ENCODE results near the gene TRERF1. TPM values are rescaled to one million over a fixed set of nuclear protein-coding genes. Genes with fewer than 3 reads are reported as not detected.

Gene TRERF1
- total RNA-seq, 1 donor from 2014 or later, result 7.9 TPM

- Mint-ChIP-seq H3K9me3 (ENCODE audit: low read depth) (no peaks in the 10 kb centered on the region), H3K4me3 (ENCODE audit: low read depth) (no peak overlapping the region), H3K27ac (no peak overlapping the region), H3K36me3 (ENCODE audit: insufficient read depth) (no peaks in the 10 kb centered on the region), H3K27me3 (no peaks in the 10 kb centered on the region), H3K4me1 (ENCODE audit: low read depth) (peaks cover 9% of the 10 kb centered on the region)
- no peak for TF ChIP-seq CTCF (IDR thresholded peaks at IDR 0.05; ENCODE audit: unreplicated experiment)
- DNase-seq (ENCODE audit: low spot score, unreplicated experiment), result no peak
These were observed 109.8 kb downstream of the TRERF1 start for GRCh38 chr6:42341771-42342553.

DNA sequence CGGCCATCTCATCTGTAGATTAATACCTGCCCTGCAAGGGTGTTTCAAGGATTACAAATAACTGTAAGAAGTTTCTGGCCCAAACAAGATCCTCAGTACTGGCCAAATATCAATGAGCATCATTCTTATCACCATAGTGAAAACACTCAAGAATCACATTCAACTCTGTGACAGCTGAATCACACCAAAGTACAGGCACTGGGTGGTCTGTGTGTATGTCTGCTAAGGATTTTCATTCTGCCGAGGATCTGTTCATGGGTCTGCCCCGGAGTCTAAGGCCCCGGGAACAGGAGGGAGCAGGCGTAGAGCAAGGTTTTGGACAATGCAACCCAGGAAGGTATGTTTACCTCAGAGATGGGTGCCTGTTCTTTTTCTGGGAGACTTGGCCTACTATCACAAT is 110.5 kb downstream of the TRERF1 start:
- H3K9me3 Mint-ChIP-seq (ENCODE audit: low read depth), result no peaks in the 10 kb centered on the region
- no peak for DNase-seq (ENCODE audit: low spot score, unreplicated experiment)
- no peaks in the 10 kb centered on the region for H3K36me3 Mint-ChIP-seq (ENCODE audit: insufficient read depth)
- H3K4me3 Mint-ChIP-seq (ENCODE audit: low read depth), result no peak overlapping the region
- no peaks in the 10 kb centered on the region for H3K27me3 Mint-ChIP-seq
- TF ChIP-seq CTCF (IDR thresholded peaks at IDR 0.05; ENCODE audit: unreplicated experiment), result no peak
- H3K27ac Mint-ChIP-seq, result no peak overlapping the region
- peaks cover 9% of the 10 kb centered on the region for H3K4me1 Mint-ChIP-seq (ENCODE audit: low read depth)

DNA sequence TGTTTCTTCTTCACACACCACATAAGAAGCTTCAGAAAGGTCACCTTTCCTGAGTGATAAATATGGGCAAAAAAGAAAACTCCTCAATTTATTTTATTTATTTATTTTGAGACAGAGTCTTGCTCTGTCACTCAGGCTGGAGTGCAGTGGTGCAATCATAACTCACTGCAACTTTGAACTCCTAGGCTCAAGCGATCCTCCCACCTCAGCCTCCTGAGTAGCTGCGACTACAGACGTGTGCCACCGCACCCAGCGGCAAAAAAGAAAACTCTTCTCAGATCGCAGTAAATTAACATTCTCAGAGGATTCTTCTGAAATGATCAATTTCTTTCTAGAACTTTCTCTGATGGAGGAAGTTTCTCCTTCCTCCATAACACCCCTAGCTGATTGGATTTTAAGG is 111.2 kb downstream of the TRERF1 start:
- H3K4me3 Mint-ChIP-seq (ENCODE audit: low read depth), result no peak overlapping the region
- H3K27ac Mint-ChIP-seq, result no peak overlapping the region
- H3K4me1 Mint-ChIP-seq (ENCODE audit: low read depth), result peaks cover 9% of the 10 kb centered on the region
- no peaks in the 10 kb centered on the region for H3K9me3 Mint-ChIP-seq (ENCODE audit: low read depth)
- no peaks in the 10 kb centered on the region for H3K36me3 Mint-ChIP-seq (ENCODE audit: insufficient read depth)
- no peaks in the 10 kb centered on the region for H3K27me3 Mint-ChIP-seq
- no peak for DNase-seq (ENCODE audit: low spot score, unreplicated experiment)
- TF ChIP-seq CTCF (IDR thresholded peaks at IDR 0.05; ENCODE audit: unreplicated experiment), result no peak

- TF ChIP-seq CTCF (IDR thresholded peaks at IDR 0.05; ENCODE audit: unreplicated experiment), result no peak
- peaks cover 9% of the 10 kb centered on the region for H3K4me1 Mint-ChIP-seq (ENCODE audit: low read depth)
- no peaks in the 10 kb centered on the region for H3K9me3 Mint-ChIP-seq (ENCODE audit: low read depth)
- no peaks in the 10 kb centered on the region for H3K36me3 Mint-ChIP-seq (ENCODE audit: insufficient read depth)
- H3K4me3 Mint-ChIP-seq (ENCODE audit: low read depth), result no peak overlapping the region
- no peaks in the 10 kb centered on the region for H3K27me3 Mint-ChIP-seq
- DNase-seq (ENCODE audit: low spot score, unreplicated experiment), result no peak
- H3K27ac Mint-ChIP-seq, result no peak overlapping the region
These were observed 111.7 kb downstream of the TRERF1 start for GRCh38 chr6:42339991-42340401.

GRCh38 chr6:42338744-42339222 is 112.9 kb downstream of the TRERF1 start:
- Mint-ChIP-seq H3K36me3 (ENCODE audit: insufficient read depth) (no peaks in the 10 kb centered on the region), H3K4me3 (ENCODE audit: low read depth) (no peak overlapping the region), H3K9me3 (ENCODE audit: low read depth) (no peaks in the 10 kb centered on the region), H3K4me1 (ENCODE audit: low read depth) (peaks cover 9% of the 10 kb centered on the region), H3K27me3 (no peaks in the 10 kb centered on the region), H3K27ac (no peak overlapping the region)
- no peak for DNase-seq (ENCODE audit: low spot score, unreplicated experiment)
- no peak for TF ChIP-seq CTCF (IDR thresholded peaks at IDR 0.05; ENCODE audit: unreplicated experiment)
